Ascending aorta (tissue), 2 donors: ENCODE results near the gene ATP2B2. TPM values are rescaled to one million over a fixed set of nuclear protein-coding genes. Genes with fewer than 3 reads are reported as not detected.

Source experiments
- DNase-seq, 2 donors: peaks; one replicate each; pipeline ENCODE4 v3.0.0-alpha.2; 2019; ENCODE audit warnings: low spot score in 2 of 2
- H3K27ac ChIP-seq, 2 donors: fragments of 200-600 bp; sonication (generic); one replicate each; pipeline ENCODE4 v1.5.1; 2016 to 2017; ENCODE audit warnings: mild to moderate bottlenecking in 1 of 2
- H3K27me3 ChIP-seq: fragments of 200-600 bp; sonication (generic); one replicate; pipeline ENCODE4 v1.5.1; 2017
- H3K36me3 ChIP-seq, 2 donors: fragments of 200-600 bp; sonication (generic); one replicate each; pipeline ENCODE4 v1.5.1; 2016
- H3K4me1 ChIP-seq, 2 donors: fragments of 200-600 bp; sonication (generic); one replicate each; pipeline ENCODE4 v1.5.1; 2016 to 2017; ENCODE audit warnings: mild to moderate bottlenecking in 1 of 2
- H3K4me3 ChIP-seq, 2 donors: fragments of 200-600 bp; sonication (generic); one replicate each; pipeline ENCODE4 v1.5.1; 2016 to 2017; ENCODE audit warnings: mild to moderate bottlenecking in 1 of 2
- H3K9me3 ChIP-seq, 2 donors: fragments of 200-600 bp; sonication (generic); one replicate each; pipeline ENCODE4 v1.5.1; 2016
- CTCF ChIP-seq, 3 experiments: fragments of 200-600 bp in 2 of 3; fragments of 450-650 bp in 1 of 3; sonication (generic) in 2 of 3; IDR thresholded peaks; one replicate each; pipeline ENCODE4 v1.5.1; 2016 to 2019; ENCODE audit warnings: antibody characterized with exemption in 3 of 3, mild to moderate bottlenecking in 1 of 3, moderate library complexity in 1 of 3
- intact Hi-C: fragments of 100-400 bp; cut with DNase I; formaldehyde crosslinking; loops from one replicate; pipeline ENCODE4 v1.15.1; 2023
- total RNA-seq: library from RNA; depleted of rRNA; stranded (reverse); fragments of >200 nt; gene quantifications from one replicate; pipeline ENCODE4 v1.1.0, GENCODE V29; 2016

ATP2B2 gene
- total RNA-seq, 1 donor from 2014 or later: not detected

- no peaks in the 10 kb centered on the region for H3K27me3 ChIP-seq
- DNase-seq: no peak
These were observed 72.5 kb downstream of the ATP2B2 start for GRCh38 chr3:10432931-10433330.

GRCh38 chr3:10432156-10432845, 73.1 kb downstream of the ATP2B2 start:
- no peak for TF ChIP-seq CTCF (IDR thresholded peaks at IDR 0.05)
- Histone ChIP-seq H3K27ac (no peak overlapping the region), H3K36me3 (no peaks in the 10 kb centered on the region), H3K27me3 (no peaks in the 10 kb centered on the region), H3K4me3 (no peak overlapping the region), H3K4me1 (no peaks in the 10 kb centered on the region), H3K9me3 (no peaks in the 10 kb centered on the region)
- intact Hi-C loops: no loop called here
- no peak for DNase-seq

More at GRCh38 chr3:10432931-10433330, 72.5 kb downstream of the ATP2B2 start:
- Histone ChIP-seq H3K27ac (no peak overlapping the region), H3K4me1 (no peaks in the 10 kb centered on the region), H3K4me3 (no peak overlapping the region), H3K36me3 (no peaks in the 10 kb centered on the region), H3K9me3 (no peaks in the 10 kb centered on the region)
- intact Hi-C loops: no loop called here
- TF ChIP-seq CTCF (IDR thresholded peaks at IDR 0.05): no peak

- Histone ChIP-seq H3K27ac (no peak overlapping the region), H3K36me3 (no peaks in the 10 kb centered on the region), H3K4me1 (no peaks in the 10 kb centered on the region), H3K4me3 (no peak overlapping the region), H3K27me3 (no peaks in the 10 kb centered on the region), H3K9me3 (no peaks in the 10 kb centered on the region)
- no peak for TF ChIP-seq CTCF (IDR thresholded peaks at IDR 0.05)
- intact Hi-C loops: no loop called here
- DNase-seq: no peak
These were observed 74.6 kb downstream of the ATP2B2 start for GRCh38 chr3:10430805-10431204.

GRCh38 chr3:10428406-10429091, 76.8 kb downstream of the ATP2B2 start:
- no peaks in the 10 kb centered on the region for H3K4me1 ChIP-seq

More at GRCh38 chr3:10428406-10429091, 76.8 kb downstream of the ATP2B2 start:
- intact Hi-C loops: no loop called here
- Histone ChIP-seq H3K27me3 (no peaks in the 10 kb centered on the region), H3K36me3 (no peaks in the 10 kb centered on the region), H3K27ac (no peak overlapping the region), H3K9me3 (no peaks in the 10 kb centered on the region), H3K4me3 (no peak overlapping the region)
- TF ChIP-seq CTCF (IDR thresholded peaks at IDR 0.05): no peak
- DNase-seq: no peak
